HepG2 (cell line): ENCODE measurements around the gene AKT3. TPM values are rescaled to one million over a fixed set of nuclear protein-coding genes. Genes with fewer than 3 reads are reported as not detected.

ENCODE experiments used
- ATAC-seq: fragments of 200-7000 bp; cut with Tn5 transposase; 3 replicates; pipeline ENCODE4 v1.9.1; 2020; ENCODE audit warnings: mild to moderate bottlenecking, moderate library complexity
- BruUV-seq: library from RNA; stranded (reverse); fragments of 400-500 nt; replicated peaks from 2 replicates; lab custom pipeline; 2021; lab: Mats Ljungman, UMichigan
- CTCF ChIA-PET: fragments of 300-600 bp; formaldehyde crosslinking; extraction: SDS; loops from one replicate; lab custom pipeline; 2021; ENCODE audit warnings: low total read pairs, inconsistent platforms, low intra/inter-chr PET ratio; lab: Yijun Ruan, JAX
- POLR2A ChIA-PET: fragments of 350-600 bp; sonication (Branson Sonifier 250); formaldehyde crosslinking; loops from one replicate; lab custom pipeline; 2020; ENCODE audit warnings: antibody characterized with exemption, inconsistent platforms; lab: Yijun Ruan, JAX
- DNase-seq: peaks from one replicate; pipeline ENCODE4 v3.0.0-alpha.2; 2015; ENCODE audit warnings: low spot score
- FAIRE-seq: peaks from 3 replicates; lab custom pipeline; 2011; peaks lifted over from hg19 to GRCh38; lab: Jason Lieb, UNC
- H2AFZ ChIP-seq: one replicate; pipeline ENCODE4 v1.6.1; 2011; ENCODE audit warnings: low read length, inconsistent platforms
- H3K27ac ChIP-seq: fragments of 300-600 bp; 3 replicates; pipeline ENCODE4 v1.8.0; 2011; ENCODE audit warnings: mixed run types, mild to moderate bottlenecking, mixed read lengths, low read length, inconsistent platforms; ENCODE audit not compliant: insufficient read depth; ENCODE audit errors: extremely low read length
- H3K27me3 ChIP-seq, 2 experiments: fragments of 200-600 bp in 1 of 2; 2 replicates in 1 of 2; 3 replicates in 1 of 2; pipeline versions ENCODE4 v1.6.0 to v1.8.0; 2011; ENCODE audit warnings: low read length in 2 of 2, mild to moderate bottlenecking in 2 of 2, moderate library complexity in 2 of 2, inconsistent platforms in 1 of 2; ENCODE audit not compliant: insufficient read depth in 2 of 2, control insufficient read depth in 1 of 2
- H3K36me3 ChIP-seq, 2 experiments: fragments of 200-600 bp in 1 of 2; replicated peaks in 1 of 2; 2 replicates in 1 of 2; 3 replicates in 1 of 2; pipeline versions ENCODE4 v1.5.1 to v1.8.0; 2011; ENCODE audit warnings: low read length in 2 of 2, inconsistent platforms in 1 of 2; ENCODE audit not compliant: insufficient read depth in 2 of 2, control insufficient read depth in 1 of 2
- H3K4me1 ChIP-seq: 2 replicates; pipeline ENCODE4 v1.5.1; 2012; ENCODE audit warnings: low read length, inconsistent platforms; ENCODE audit not compliant: insufficient read depth
- H3K4me2 ChIP-seq: 2 replicates; pipeline ENCODE4 v1.6.0; 2011; ENCODE audit warnings: low read depth, low read length, inconsistent platforms
- H3K4me3 ChIP-seq, 3 experiments: fragments of 200-600 bp in 1 of 3; sonication (generic), shearing (Covaris generic) in 1 of 3; replicated peaks in 1 of 3; 2 replicates each; pipeline ENCODE4 v1.5.1; 2011 to 2016; ENCODE audit warnings: low read length in 3 of 3, inconsistent platforms in 2 of 3, low read depth in 2 of 3, mild to moderate bottlenecking in 2 of 3, control low read depth in 1 of 3, mixed read lengths in 1 of 3; ENCODE audit not compliant: insufficient read depth in 1 of 3
- H3K79me2 ChIP-seq: one replicate; pipeline ENCODE4 v1.6.1; 2011; ENCODE audit warnings: low read length, inconsistent platforms; ENCODE audit not compliant: insufficient read depth
- H3K9ac ChIP-seq: 2 replicates; pipeline ENCODE4 v1.6.0; 2011; ENCODE audit warnings: mild to moderate bottlenecking, low read depth, low read length, inconsistent platforms; ENCODE audit not compliant: insufficient read depth
- H3K9me3 ChIP-seq: 2 replicates; pipeline ENCODE4 v1.5.1; 2012; ENCODE audit warnings: mild to moderate bottlenecking, low read length
- H4K20me1 ChIP-seq: 2 replicates; pipeline ENCODE4 v1.6.0; 2011; ENCODE audit warnings: inconsistent platforms, mild to moderate bottlenecking, low read length, moderate library complexity; ENCODE audit not compliant: insufficient read depth
- AGO1 ChIP-seq: fragments of 200-400 bp; formaldehyde crosslinking; IDR thresholded peaks from 2 replicates; pipeline ENCODE4 v1.6.1; 2017; ENCODE audit warnings: mild to moderate bottlenecking, low read depth, low read length, moderate library complexity; ENCODE audit not compliant: poor library complexity, severe bottlenecking
- AGO2 ChIP-seq: fragments of 200-400 bp; formaldehyde crosslinking; optimal IDR thresholded peaks from 2 replicates; pipeline ENCODE3; 2017; ENCODE audit warnings: mild to moderate bottlenecking, low read depth, low read length, moderate library complexity
- ARNT ChIP-seq: fragments of 450-650 bp; IDR thresholded peaks from 2 replicates; pipeline ENCODE4 v1.6.1; 2017
- BCLAF1 ChIP-seq: fragments of 450-650 bp; IDR thresholded peaks from 2 replicates; pipeline ENCODE4 v1.6.1; 2017; ENCODE audit warnings: mild to moderate bottlenecking
- DMAP1 ChIP-seq: IDR thresholded peaks from 2 replicates; pipeline ENCODE4 v1.6.1; 2016
- KLF12 ChIP-seq: sonication (generic); formaldehyde crosslinking; IDR thresholded peaks from 2 replicates; pipeline ENCODE4 v1.4.0; 2020; ENCODE audit warnings: missing genetic modification reagents, borderline replicate concordance
- NR3C1 ChIP-seq: sonication (generic); formaldehyde crosslinking; IDR thresholded peaks from 2 replicates; pipeline ENCODE4 v1.4.0; 2020; ENCODE audit warnings: missing genetic modification reagents
- SATB2 ChIP-seq: sonication (generic); formaldehyde crosslinking; IDR thresholded peaks from 2 replicates; pipeline ENCODE4 v1.5.0; 2020; ENCODE audit warnings: missing genetic modification reagents
- ZFP82 ChIP-seq: sonication (generic); formaldehyde crosslinking; IDR thresholded peaks from 2 replicates; pipeline ENCODE4 v1.5.1; 2020; ENCODE audit warnings: mild to moderate bottlenecking, missing genetic modification reagents, borderline replicate concordance
- ZKSCAN1 ChIP-seq: fragments of 150-350 bp; IDR thresholded peaks from 2 replicates; pipeline ENCODE4 v1.6.1; 2014; ENCODE audit warnings: low read length
- ZNF335 ChIP-seq: sonication (generic); formaldehyde crosslinking; IDR thresholded peaks from 2 replicates; pipeline ENCODE4 v1.4.0; 2020; ENCODE audit warnings: missing genetic modification reagents
- ZNF468 ChIP-seq: sonication (generic); formaldehyde crosslinking; IDR thresholded peaks from 2 replicates; pipeline ENCODE4 v1.8.0; 2022; ENCODE audit warnings: mild to moderate bottlenecking, moderate library complexity, missing genetic modification reagents
- ZNF569 ChIP-seq: sonication (generic); formaldehyde crosslinking; IDR thresholded peaks from 2 replicates; pipeline ENCODE4 v1.5.0; 2020; ENCODE audit warnings: mild to moderate bottlenecking, missing genetic modification reagents, moderate library complexity, borderline replicate concordance
- ZSCAN20 ChIP-seq: sonication (generic); formaldehyde crosslinking; IDR thresholded peaks from 2 replicates; pipeline ENCODE4 v1.4.0; 2020; ENCODE audit warnings: missing genetic modification reagents, mild to moderate bottlenecking, borderline replicate concordance
- WGBS: methylation state at CpG from one replicate; pipeline ENCODE4 v1.1.6; 2017; ENCODE audit warnings: low lambda C conversion rate; 5-methylcytosine and 5-hydroxymethylcytosine counted together
- in situ Hi-C: cut with HindIII; loops from 2 replicates; pipeline ENCODE4 v1.10.0; 2017; ENCODE audit warnings: low pct_unique_long_range_greater_than_20kb; ENCODE audit not compliant: extremely low pct_ligation_motif_present
- intact Hi-C: fragments of 100-400 bp; cut with micrococcal nuclease; formaldehyde crosslinking; loops from one replicate; pipeline ENCODE4 v1.10.0; 2022; ENCODE audit not compliant: unreplicated experiment
- polyA plus RNA-seq, 8 experiments: library from polyadenylated mRNA; depleted of rRNA in 3 of 8; stranded (reverse) in 7 of 8; unstranded in 1 of 8; fragments of >200 nt; fragmentation: Illumina TruSeq in 4 of 8; extraction: Trizol in 4 of 8; gene quantifications; 2 replicates each; pipeline versions ENCODE4 v1.2.1 to v1.2.3, GENCODE V29; 2011 to 2016; ENCODE audit warnings: low read depth in 4 of 8, missing spikeins in 1 of 8, mixed read lengths in 1 of 8; ENCODE audit not compliant: insufficient read depth in 1 of 8
- total RNA-seq, 5 experiments: library from RNA; depleted of rRNA; stranded (reverse); fragments of >200 nt; fragmentation: Illumina TruSeq; extraction: Trizol; gene quantifications; 2 replicates each; pipeline ENCODE4 v1.2.3, GENCODE V29; 2016; ENCODE audit warnings: low read depth in 1 of 5

Gene AKT3
- total and polyA plus RNA-seq, 2 of the 13 experiments (the other 11 are each of a cell fraction or from before 2014, with no cell fraction given), result 0.07 TPM

- TF ChIP-seq KLF12 (CRISPR knock-in tag) (no peak), ZNF335 (CRISPR knock-in tag) (no peak), ZNF569 (CRISPR knock-in tag) (no peak), ZKSCAN1 (no peak), AGO1 (no peak), NR3C1 (CRISPR knock-in tag) (no peak), AGO2 (no peak), SATB2 (no peak), BCLAF1 (no peak), ZFP82 (CRISPR knock-in tag) (no peak)
Observed at GRCh38 chr1:243845888-243846287, 4.2 kb downstream of the AKT3 start (continued).

- no peak overlapping the region for H3K4me3 ChIP-seq
- POLR2A ChIA-PET, result no interaction called here
- no peak for TF ChIP-seq ARNT
- no peak for TF ChIP-seq DMAP1 (CRISPR knock-in tag)
- TF ChIP-seq ZSCAN20 (CRISPR knock-in tag), result no peak
- TF ChIP-seq ZNF468 (CRISPR knock-in tag), result no peak
- TF ChIP-seq, all 625 proteins: peak for 0
- Histone ChIP-seq H3K9ac (no peak overlapping the region), H3K4me1 (no peaks in the 10 kb centered on the region), H3K79me2 (no peaks in the 10 kb centered on the region), H3K27ac (no peak overlapping the region), H2AFZ (no peak overlapping the region), H4K20me1 (no peaks in the 10 kb centered on the region), H3K27me3 (peaks cover 0 to 12% of the 10 kb centered on the region in 2 experiments; a peak in 3 of 5 replicates), H3K36me3 (no peaks in the 10 kb centered on the region), H3K9me3 (no peaks in the 10 kb centered on the region), H3K4me2 (no peak overlapping the region)
- DNase-seq (no peak), ATAC-seq (no peak), FAIRE-seq (no peak)
- in situ Hi-C loops (no loop called here), intact Hi-C loops (no loop called here)
- WGBS, result 0% methylated on average over 1 of the region's 1 CpG
- no TSS peak for BruUV-seq
- CTCF ChIA-PET, result no interaction called here
Observed at GRCh38 chr1:243844186-243844585, 5.9 kb downstream of the AKT3 start.
